ENCODE measurements around the gene PRPF40B.

DNA sequence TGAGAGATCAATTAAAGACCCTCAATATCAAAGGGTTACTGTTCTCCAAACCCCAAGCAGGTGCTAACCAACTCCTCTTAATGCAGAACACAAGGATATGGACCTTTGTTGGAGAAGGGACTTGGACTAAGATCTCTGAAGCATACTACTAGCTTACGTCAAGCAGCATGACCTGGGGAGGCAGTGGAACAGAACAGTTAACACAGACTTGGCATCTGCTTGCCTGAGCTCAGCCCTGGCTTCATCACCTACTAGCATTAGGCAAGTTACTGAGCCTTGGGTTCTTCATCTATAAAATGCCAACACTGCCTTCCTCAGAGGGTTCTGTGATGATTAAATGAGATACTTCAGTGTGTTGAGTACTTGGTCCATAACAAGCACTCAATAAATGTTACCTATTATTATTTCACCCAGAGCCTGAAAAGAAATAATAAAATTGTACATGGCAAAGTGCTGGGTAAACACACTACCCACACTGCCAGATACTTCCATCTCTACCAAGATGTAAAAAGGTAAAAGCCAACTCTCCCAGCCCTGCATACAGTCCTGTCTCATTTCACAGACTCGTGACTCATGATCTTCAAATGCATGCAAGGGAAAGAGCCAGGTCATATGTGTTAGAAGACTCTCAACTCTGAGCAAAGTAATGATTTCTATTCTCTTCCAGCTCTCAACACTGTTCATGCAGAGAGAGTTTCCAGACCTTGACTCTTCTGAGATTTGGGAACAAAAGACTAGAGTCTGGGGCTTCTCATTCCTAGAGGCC lies 44.1 kb downstream of the PRPF40B start:
- TF ChIP-seq, protein P1, sequence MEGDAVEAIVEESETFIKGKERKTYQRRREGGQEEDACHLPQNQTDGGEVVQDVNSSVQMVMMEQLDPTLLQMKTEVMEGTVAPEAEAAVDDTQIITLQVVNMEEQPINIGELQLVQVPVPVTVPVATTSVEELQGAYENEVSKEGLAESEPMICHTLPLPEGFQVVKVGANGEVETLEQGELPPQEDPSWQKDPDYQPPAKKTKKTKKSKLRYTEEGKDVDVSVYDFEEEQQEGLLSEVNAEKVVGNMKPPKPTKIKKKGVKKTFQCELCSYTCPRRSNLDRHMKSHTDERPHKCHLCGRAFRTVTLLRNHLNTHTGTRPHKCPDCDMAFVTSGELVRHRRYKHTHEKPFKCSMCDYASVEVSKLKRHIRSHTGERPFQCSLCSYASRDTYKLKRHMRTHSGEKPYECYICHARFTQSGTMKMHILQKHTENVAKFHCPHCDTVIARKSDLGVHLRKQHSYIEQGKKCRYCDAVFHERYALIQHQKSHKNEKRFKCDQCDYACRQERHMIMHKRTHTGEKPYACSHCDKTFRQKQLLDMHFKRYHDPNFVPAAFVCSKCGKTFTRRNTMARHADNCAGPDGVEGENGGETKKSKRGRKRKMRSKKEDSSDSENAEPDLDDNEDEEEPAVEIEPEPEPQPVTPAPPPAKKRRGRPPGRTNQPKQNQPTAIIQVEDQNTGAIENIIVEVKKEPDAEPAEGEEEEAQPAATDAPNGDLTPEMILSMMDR (IDR thresholded peaks at IDR 0.05), result no peak
- TF ChIP-seq, protein P2, sequence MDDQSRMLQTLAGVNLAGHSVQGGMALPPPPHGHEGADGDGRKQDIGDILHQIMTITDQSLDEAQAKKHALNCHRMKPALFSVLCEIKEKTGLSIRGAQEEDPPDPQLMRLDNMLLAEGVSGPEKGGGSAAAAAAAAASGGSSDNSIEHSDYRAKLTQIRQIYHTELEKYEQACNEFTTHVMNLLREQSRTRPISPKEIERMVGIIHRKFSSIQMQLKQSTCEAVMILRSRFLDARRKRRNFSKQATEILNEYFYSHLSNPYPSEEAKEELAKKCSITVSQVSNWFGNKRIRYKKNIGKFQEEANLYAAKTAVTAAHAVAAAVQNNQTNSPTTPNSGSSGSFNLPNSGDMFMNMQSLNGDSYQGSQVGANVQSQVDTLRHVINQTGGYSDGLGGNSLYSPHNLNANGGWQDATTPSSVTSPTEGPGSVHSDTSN (IDR thresholded peaks at IDR 0.05), result no peak
- TF ChIP-seq CEBPB (IDR thresholded peaks at IDR 0.05) (no peak), MAZ (IDR thresholded peaks at IDR 0.05; ENCODE audit: borderline replicate concordance, low read depth, low read length) (no peak), HOXB13 (CRISPR knock-in tag; IDR thresholded peaks at IDR 0.05; ENCODE audit: low read depth) (no peak), EP300 (IDR thresholded peaks at IDR 0.05) (no peak), RAD21 (conservative IDR thresholded peaks at IDR 0.05 in 1 of 2, IDR thresholded peaks at IDR 0.05 in 1 of 2) (no peak), POLR2A (IDR thresholded peaks at IDR 0.05; ENCODE audit: low read length) (no peak), TP53 (CRISPR knock-in tag; IDR thresholded peaks at IDR 0.05) (no peak), JUNB (IDR thresholded peaks at IDR 0.05) (no peak), CBX2 (IDR thresholded peaks at IDR 0.05; ENCODE audit: borderline replicate concordance, low read depth) (no peak), HOXA7 (CRISPR knock-in tag; IDR thresholded peaks at IDR 0.05) (no peak)
- TF ChIP-seq, protein P3, sequence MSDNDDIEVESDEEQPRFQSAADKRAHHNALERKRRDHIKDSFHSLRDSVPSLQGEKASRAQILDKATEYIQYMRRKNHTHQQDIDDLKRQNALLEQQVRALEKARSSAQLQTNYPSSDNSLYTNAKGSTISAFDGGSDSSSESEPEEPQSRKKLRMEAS (IDR thresholded peaks at IDR 0.05), result no peak
- TF ChIP-seq, protein P4, sequence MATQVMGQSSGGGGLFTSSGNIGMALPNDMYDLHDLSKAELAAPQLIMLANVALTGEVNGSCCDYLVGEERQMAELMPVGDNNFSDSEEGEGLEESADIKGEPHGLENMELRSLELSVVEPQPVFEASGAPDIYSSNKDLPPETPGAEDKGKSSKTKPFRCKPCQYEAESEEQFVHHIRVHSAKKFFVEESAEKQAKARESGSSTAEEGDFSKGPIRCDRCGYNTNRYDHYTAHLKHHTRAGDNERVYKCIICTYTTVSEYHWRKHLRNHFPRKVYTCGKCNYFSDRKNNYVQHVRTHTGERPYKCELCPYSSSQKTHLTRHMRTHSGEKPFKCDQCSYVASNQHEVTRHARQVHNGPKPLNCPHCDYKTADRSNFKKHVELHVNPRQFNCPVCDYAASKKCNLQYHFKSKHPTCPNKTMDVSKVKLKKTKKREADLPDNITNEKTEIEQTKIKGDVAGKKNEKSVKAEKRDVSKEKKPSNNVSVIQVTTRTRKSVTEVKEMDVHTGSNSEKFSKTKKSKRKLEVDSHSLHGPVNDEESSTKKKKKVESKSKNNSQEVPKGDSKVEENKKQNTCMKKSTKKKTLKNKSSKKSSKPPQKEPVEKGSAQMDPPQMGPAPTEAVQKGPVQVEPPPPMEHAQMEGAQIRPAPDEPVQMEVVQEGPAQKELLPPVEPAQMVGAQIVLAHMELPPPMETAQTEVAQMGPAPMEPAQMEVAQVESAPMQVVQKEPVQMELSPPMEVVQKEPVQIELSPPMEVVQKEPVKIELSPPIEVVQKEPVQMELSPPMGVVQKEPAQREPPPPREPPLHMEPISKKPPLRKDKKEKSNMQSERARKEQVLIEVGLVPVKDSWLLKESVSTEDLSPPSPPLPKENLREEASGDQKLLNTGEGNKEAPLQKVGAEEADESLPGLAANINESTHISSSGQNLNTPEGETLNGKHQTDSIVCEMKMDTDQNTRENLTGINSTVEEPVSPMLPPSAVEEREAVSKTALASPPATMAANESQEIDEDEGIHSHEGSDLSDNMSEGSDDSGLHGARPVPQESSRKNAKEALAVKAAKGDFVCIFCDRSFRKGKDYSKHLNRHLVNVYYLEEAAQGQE (IDR thresholded peaks at IDR 0.05), result no peak

Data from A549 (cell line).